Uterus (tissue), 4 donors: Measurements from ENCODE around the gene DLGAP1. TPM values are rescaled to one million over a fixed set of nuclear protein-coding genes. Genes with fewer than 3 reads are reported as not detected.

Experiments used
- DNase-seq, 2 donors: peaks; one replicate each; pipeline ENCODE4 v3.0.0-alpha.2; 2019 to 2020
- H3K27ac ChIP-seq, 2 donors: fragments of 200-600 bp; sonication (generic); 1 replicate in 1 of 2; 2 replicates in 1 of 2; pipeline ENCODE4 v1.5.1; 2016 to 2018
- H3K27me3 ChIP-seq, 2 donors: fragments of 200-600 bp; sonication (generic); one replicate each; pipeline ENCODE4 v1.5.1; 2018 to 2019; ENCODE audit warnings: control low read depth in 1 of 2
- H3K36me3 ChIP-seq, 2 donors: fragments of 200-600 bp; sonication (generic); one replicate each; pipeline ENCODE4 v1.5.1; 2019; ENCODE audit warnings: control low read depth in 1 of 2
- H3K4me1 ChIP-seq, 2 donors: fragments of 200-600 bp; sonication (generic); one replicate each; pipeline ENCODE4 v1.5.1; 2018 to 2019; ENCODE audit warnings: control low read depth in 1 of 2
- H3K4me3 ChIP-seq, 2 donors: fragments of 200-600 bp; sonication (generic); 1 replicate in 1 of 2; 2 replicates in 1 of 2; pipeline ENCODE4 v1.5.1; 2018 to 2019; ENCODE audit warnings: mild to moderate bottlenecking in 1 of 2
- H3K9me3 ChIP-seq, 2 donors: fragments of 200-600 bp; sonication (generic); one replicate each; pipeline ENCODE4 v1.5.1; 2019; ENCODE audit warnings: control low read depth in 1 of 2
- POLR2A ChIP-seq, 2 donors: fragments of 450-650 bp; IDR thresholded peaks; one replicate each; pipeline ENCODE4 v1.6.1; 2016; ENCODE audit warnings: antibody characterized with exemption in 2 of 2, mild to moderate bottlenecking in 1 of 2, moderate library complexity in 1 of 2
- intact Hi-C: fragments of 100-400 bp; cut with DNase I; formaldehyde crosslinking; loops from one replicate; pipeline ENCODE4 v1.15.1; 2023; ENCODE audit warnings: low total_unique reads
- total RNA-seq, 4 donors: library from RNA; depleted of rRNA in 3 of 4; stranded (reverse); fragments of >200 nt in 3 of 4; gene quantifications; one replicate each; pipeline versions ENCODE4 v1.1.0 to v1.2.4, GENCODE V29; 2014 to 2023
- TF ChIP-seq, protein P1 (sequence below), 4 experiments: fragments of 200-600 bp in 2 of 4; fragments of 450-650 bp in 2 of 4; sonication (generic) in 2 of 4; IDR thresholded peaks; one replicate each; pipeline ENCODE4 v1.5.1; 2016 to 2019; ENCODE audit warnings: antibody characterized with exemption in 4 of 4, mild to moderate bottlenecking in 2 of 4, moderate library complexity in 1 of 4
- donor health status: DM: yes; HTN: yes; CAD: no.

DLGAP1 gene
- total RNA-seq, 4 donors from 2014 or later: 1.0 to 9.6 (median 3.3) TPM

DNA sequence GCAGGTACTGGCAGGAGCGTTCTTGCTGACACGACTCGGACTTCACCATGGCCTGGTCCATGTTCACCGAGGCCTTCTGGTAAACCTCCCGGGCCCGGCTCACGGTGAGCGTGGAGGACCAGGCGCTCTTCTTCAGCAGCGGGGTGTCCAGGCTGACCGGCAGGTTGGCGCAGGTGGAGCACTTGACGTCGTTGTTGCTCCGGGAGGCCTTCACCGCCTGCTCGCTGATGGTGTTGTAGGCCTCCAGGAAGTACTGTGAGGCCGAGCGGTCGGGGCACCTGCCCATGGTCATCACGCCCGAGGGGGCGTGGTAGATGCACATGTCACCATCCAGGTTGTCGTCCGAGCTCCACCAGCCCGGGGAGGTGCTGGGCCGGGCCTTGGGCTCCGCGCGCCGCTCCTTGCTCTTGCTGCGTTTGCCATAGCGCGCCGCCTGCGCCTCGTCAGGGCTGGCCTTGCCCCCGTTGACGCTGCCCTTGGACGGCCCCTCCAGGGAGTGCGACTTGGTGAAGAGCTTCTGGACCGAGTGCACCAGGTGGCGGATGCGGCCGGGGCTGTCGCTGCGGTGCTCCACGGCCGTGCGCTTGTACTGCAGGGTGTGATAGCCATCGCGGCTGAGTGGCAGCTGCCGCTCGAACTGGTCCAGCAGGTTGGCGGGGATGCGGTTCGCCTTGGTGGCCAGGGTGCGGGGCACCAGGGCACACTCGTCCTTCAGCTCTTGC is 575.8 kb downstream of the DLGAP1 start:
- no peak for TF ChIP-seq POLR2A (IDR thresholded peaks at IDR 0.05)
- TF ChIP-seq, protein P1, sequence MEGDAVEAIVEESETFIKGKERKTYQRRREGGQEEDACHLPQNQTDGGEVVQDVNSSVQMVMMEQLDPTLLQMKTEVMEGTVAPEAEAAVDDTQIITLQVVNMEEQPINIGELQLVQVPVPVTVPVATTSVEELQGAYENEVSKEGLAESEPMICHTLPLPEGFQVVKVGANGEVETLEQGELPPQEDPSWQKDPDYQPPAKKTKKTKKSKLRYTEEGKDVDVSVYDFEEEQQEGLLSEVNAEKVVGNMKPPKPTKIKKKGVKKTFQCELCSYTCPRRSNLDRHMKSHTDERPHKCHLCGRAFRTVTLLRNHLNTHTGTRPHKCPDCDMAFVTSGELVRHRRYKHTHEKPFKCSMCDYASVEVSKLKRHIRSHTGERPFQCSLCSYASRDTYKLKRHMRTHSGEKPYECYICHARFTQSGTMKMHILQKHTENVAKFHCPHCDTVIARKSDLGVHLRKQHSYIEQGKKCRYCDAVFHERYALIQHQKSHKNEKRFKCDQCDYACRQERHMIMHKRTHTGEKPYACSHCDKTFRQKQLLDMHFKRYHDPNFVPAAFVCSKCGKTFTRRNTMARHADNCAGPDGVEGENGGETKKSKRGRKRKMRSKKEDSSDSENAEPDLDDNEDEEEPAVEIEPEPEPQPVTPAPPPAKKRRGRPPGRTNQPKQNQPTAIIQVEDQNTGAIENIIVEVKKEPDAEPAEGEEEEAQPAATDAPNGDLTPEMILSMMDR (IDR thresholded peaks at IDR 0.05): no peak
- no peaks in the 10 kb centered on the region for H3K4me1 ChIP-seq
- H3K4me3 ChIP-seq: no peak overlapping the region
- H3K27ac ChIP-seq: no peak overlapping the region
- H3K36me3 ChIP-seq: no peaks in the 10 kb centered on the region
- DNase-seq: no peak
- intact Hi-C loops: no loop called here
- no peaks in the 10 kb centered on the region for H3K9me3 ChIP-seq
- H3K27me3 ChIP-seq: no peaks in the 10 kb centered on the region

DNA sequence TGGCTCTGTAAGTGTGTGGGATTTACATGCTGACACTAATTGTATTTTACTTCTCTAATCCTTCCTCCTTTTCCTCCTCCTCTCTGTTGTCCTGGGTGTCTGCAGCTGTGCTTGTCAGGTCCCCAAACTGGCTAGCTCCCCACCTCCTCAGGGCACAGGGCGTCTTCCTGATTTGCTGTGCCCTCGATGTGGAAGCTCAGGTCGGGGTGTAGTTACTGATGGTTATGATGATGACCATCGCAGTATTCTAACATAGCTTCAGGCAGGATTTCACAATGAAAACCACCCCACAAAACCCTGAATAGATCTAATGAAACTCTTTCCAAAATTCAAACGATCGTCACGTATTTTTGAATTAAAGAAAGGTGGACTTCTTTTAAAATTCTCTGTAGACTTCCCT is 576.7 kb downstream of the DLGAP1 start:
- H3K4me1 ChIP-seq: no peaks in the 10 kb centered on the region
- TF ChIP-seq POLR2A (IDR thresholded peaks at IDR 0.05): no peak
- TF ChIP-seq, protein P1 (IDR thresholded peaks at IDR 0.05): no peak
- H3K27me3 ChIP-seq: no peaks in the 10 kb centered on the region
- H3K9me3 ChIP-seq: no peaks in the 10 kb centered on the region
- H3K36me3 ChIP-seq: no peaks in the 10 kb centered on the region
- no peak overlapping the region for H3K27ac ChIP-seq
- intact Hi-C loops: no loop called here
- H3K4me3 ChIP-seq: no peak overlapping the region
- no peak for DNase-seq

- TF ChIP-seq, protein P1 (IDR thresholded peaks at IDR 0.05): no peak
- TF ChIP-seq POLR2A (IDR thresholded peaks at IDR 0.05): no peak
- no peaks in the 10 kb centered on the region for H3K36me3 ChIP-seq
- intact Hi-C loops: no loop called here
- no peak overlapping the region for H3K4me3 ChIP-seq
- H3K9me3 ChIP-seq: no peaks in the 10 kb centered on the region
- no peaks in the 10 kb centered on the region for H3K4me1 ChIP-seq
- no peaks in the 10 kb centered on the region for H3K27me3 ChIP-seq
- no peak overlapping the region for H3K27ac ChIP-seq
- no peak for DNase-seq
Observed at GRCh38 chr18:3877678-3878077, 577.4 kb downstream of the DLGAP1 start.

DNA sequence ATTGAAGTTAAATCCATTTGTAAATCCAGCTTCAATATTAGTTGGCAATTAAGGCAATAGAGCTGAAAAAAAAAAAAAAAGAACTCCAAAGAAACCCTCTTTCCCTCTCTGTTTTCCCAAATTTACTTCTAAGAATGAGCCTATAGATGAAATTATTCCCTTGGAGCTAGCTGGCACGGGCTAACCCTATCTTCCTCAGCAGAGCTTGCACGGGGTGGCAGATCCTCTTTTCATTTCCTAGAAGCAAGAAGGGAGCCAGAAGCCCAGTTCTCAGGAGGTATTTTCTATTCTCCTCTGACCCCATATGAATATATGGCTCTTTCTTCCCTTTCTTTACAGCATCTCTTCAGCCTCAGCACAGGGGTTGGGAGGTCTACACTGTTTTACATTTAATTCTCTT is 579.1 kb downstream of the DLGAP1 start:
- Histone ChIP-seq H3K4me3 (no peak overlapping the region), H3K27ac (no peak overlapping the region), H3K36me3 (no peaks in the 10 kb centered on the region), H3K4me1 (no peaks in the 10 kb centered on the region), H3K9me3 (no peaks in the 10 kb centered on the region), H3K27me3 (no peaks in the 10 kb centered on the region)
- no peak for DNase-seq
- TF ChIP-seq, protein P1 (IDR thresholded peaks at IDR 0.05): no peak
- no peak for TF ChIP-seq POLR2A (IDR thresholded peaks at IDR 0.05)
- intact Hi-C loops: no loop called here

- no peak for DNase-seq
- Histone ChIP-seq H3K9me3 (no peaks in the 10 kb centered on the region), H3K4me3 (no peak overlapping the region), H3K4me1 (no peaks in the 10 kb centered on the region), H3K27ac (no peak overlapping the region), H3K36me3 (no peaks in the 10 kb centered on the region), H3K27me3 (no peaks in the 10 kb centered on the region)
- intact Hi-C loops: no loop called here
- TF ChIP-seq, protein P1 (IDR thresholded peaks at IDR 0.05): no peak
- TF ChIP-seq POLR2A (IDR thresholded peaks at IDR 0.05): no peak
Observed at GRCh38 chr18:3875376-3875775, 579.7 kb downstream of the DLGAP1 start.
